Peyer's patch (tissue), 4 donors: Measurements from ENCODE around the gene HDAC9.

Experiments used
- CTCF ChIP-seq, 6 experiments: fragments of 450-650 bp in 4 of 6; fragments of 200-600 bp in 2 of 6; sonication (generic) in 1 of 6; IDR thresholded peaks; one replicate each; pipeline ENCODE4 v1.5.1; 2017 to 2019; ENCODE audit warnings: antibody characterized with exemption in 6 of 6, mild to moderate bottlenecking in 3 of 6, moderate library complexity in 1 of 6
- POLR2A ChIP-seq, 2 donors: fragments of 450-650 bp; IDR thresholded peaks; one replicate each; pipeline ENCODE4 v1.5.1; 2017; ENCODE audit warnings: antibody characterized with exemption in 2 of 2, mild to moderate bottlenecking in 2 of 2, moderate library complexity in 2 of 2

DNA sequence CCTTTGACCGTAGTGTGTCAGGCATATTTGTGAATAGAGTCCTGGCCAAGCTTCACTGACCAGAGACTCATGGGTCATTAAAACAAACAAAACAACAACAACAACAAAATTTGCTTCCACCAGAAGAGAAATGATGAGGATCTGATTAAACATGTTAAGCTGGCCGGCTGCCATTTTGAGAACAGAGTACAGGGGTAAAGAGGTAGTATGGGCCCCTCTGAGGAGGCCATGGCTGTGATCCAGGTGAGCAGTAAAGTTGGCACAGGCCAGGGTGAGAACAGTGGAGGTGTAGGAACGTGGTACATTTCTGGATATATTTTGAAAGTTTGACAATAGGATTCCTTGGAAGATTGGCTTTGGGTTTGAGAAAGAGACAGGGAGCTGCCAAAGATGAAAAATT lies 369.4 kb downstream of the HDAC9 start:
- TF ChIP-seq POLR2A (IDR thresholded peaks at IDR 0.05) = no peak
- TF ChIP-seq CTCF (IDR thresholded peaks at IDR 0.05) = no peak
